GM12865 (cell line): ENCODE results near the gene BEST4.

ENCODE experiments used
- DNase-seq: peaks from one replicate; pipeline ENCODE4 v3.0.0; 2010; ENCODE audit warnings: low read depth
- H3K4me3 ChIP-seq: 2 replicates; pipeline ENCODE4 v1.5.1; 2011; ENCODE audit warnings: mild to moderate bottlenecking, low read depth, low read length, control low read depth
- CTCF ChIP-seq: IDR thresholded peaks from 2 replicates; pipeline ENCODE4 v1.5.1; 2011; ENCODE audit warnings: low read length, control low read depth, low read depth, inconsistent platforms; ENCODE audit not compliant: insufficient read depth; ENCODE audit errors: missing control alignments

The BEST4 gene

GRCh38 chr1:44788120-44788860 is at the start of gene BEST4:
TSS of gene BEST4 (minus strand) at chr1:44788170. CDS start at chr1:44787705, 465 bp downstream.
- no peak for DNase-seq
- H3K4me3 ChIP-seq = no peak within 1 kb of the TSS
- no peak for TF ChIP-seq CTCF

- H3K4me3 ChIP-seq = no peak overlapping the region
- peak; percentile 92 for TF ChIP-seq CTCF
- DNase-seq = peak; percentile 91
Measured at GRCh38 chr1:44835738-44836675, 48.0 kb upstream of the BEST4 start.

- no peak for TF ChIP-seq CTCF
- no peak for DNase-seq
- no peak overlapping the region for H3K4me3 ChIP-seq
Measured at GRCh38 chr1:44834328-44834727, 46.4 kb upstream of the BEST4 start.

GRCh38 chr1:44832056-44832705 is 44.2 kb upstream of the BEST4 start:
- no peak for TF ChIP-seq CTCF
- H3K4me3 ChIP-seq = no peak overlapping the region
- DNase-seq = no peak

- no peak for DNase-seq
- no peak for TF ChIP-seq CTCF
- H3K4me3 ChIP-seq = no peak overlapping the region
Measured at GRCh38 chr1:44831516-44831915, 43.5 kb upstream of the BEST4 start.

GRCh38 chr1:44830900-44831304 is 42.9 kb upstream of the BEST4 start:
- no peak for TF ChIP-seq CTCF
- DNase-seq = no peak
- H3K4me3 ChIP-seq = no peak overlapping the region
